Colonic mucosa (tissue), 4 donors: ENCODE measurements around the gene POC1A. TPM values are rescaled to one million over a fixed set of nuclear protein-coding genes. Genes with fewer than 3 reads are reported as not detected.

Source experiments
- DNase-seq: peaks from one replicate; pipeline ENCODE4 v3.0.0-alpha.2; 2020
- H3K27ac ChIP-seq: fragments of 200-600 bp; one replicate; pipeline ENCODE4 v1.8.0; 2021
- H3K27me3 ChIP-seq: fragments of 200-600 bp; one replicate; pipeline ENCODE4 v1.8.0; 2021
- H3K36me3 ChIP-seq: fragments of 200-600 bp; one replicate; pipeline ENCODE4 v1.8.0; 2021
- H3K4me1 ChIP-seq: fragments of 200-600 bp; one replicate; pipeline ENCODE4 v1.8.0; 2021; ENCODE audit warnings: mild to moderate bottlenecking
- H3K4me3 ChIP-seq: fragments of 200-600 bp; one replicate; pipeline ENCODE4 v1.8.0; 2021
- H3K9ac ChIP-seq, 2 donors: one replicate each; pipeline ENCODE4 v1.7.0; 2013; ENCODE audit warnings: control low read depth in 2 of 2, low read depth in 2 of 2, low read length in 2 of 2
- H3K9me3 ChIP-seq: fragments of 200-600 bp; one replicate; pipeline ENCODE4 v1.8.0; 2021
- intact Hi-C: fragments of 100-400 bp; cut with DNase I; formaldehyde crosslinking; loops from one replicate; pipeline ENCODE4 v1.14.1; 2022
- total RNA-seq, 2 donors: library from RNA; stranded (reverse); fragmentation: NEBNext Ultra II Directional in 1 of 2; extraction: Animal tissue kit (Norgen Biotek cat#: 25700) in 1 of 2; gene quantifications; one replicate each; pipeline ENCODE4 v1.2.1, GENCODE V29; 2021
- TF ChIP-seq, protein P1 (sequence below): fragments of 200-600 bp; IDR thresholded peaks from one replicate; pipeline ENCODE4 v1.8.0; 2022; ENCODE audit warnings: antibody characterized with exemption, mild to moderate bottlenecking
- donor health status: healthy.
- donor health status: DM: no; HTN: no; CAD: no.
- donor health status: DM: no; HTN: no; CAD: no.

Gene POC1A
- total RNA-seq, 2 donors from 2014 or later: 7.6 to 33.7 TPM

DNA sequence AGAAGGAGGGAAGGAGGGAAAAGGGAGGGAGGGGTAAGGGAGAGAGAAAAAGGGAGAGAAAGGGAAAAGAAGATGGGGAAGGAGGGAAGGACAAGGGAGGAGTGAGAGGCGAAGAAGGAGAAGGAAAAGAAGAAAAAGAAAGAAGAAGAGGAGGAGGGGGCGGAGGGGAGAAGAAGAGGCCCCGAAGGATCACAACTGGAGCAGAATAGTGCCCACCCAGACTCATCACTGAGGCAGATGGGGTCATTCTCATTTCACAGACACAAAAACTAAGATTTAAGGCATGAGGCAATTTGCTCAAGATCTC, 41.0 kb upstream of the POC1A start:
- intact Hi-C loops: no loop called here
- DNase-seq: no peak
- Histone ChIP-seq H3K9ac (no peak overlapping the region), H3K27ac (peak overlapping the region; percentile 84), H3K36me3 (no peaks in the 10 kb centered on the region), H3K9me3 (no peaks in the 10 kb centered on the region), H3K4me3 (no peak overlapping the region), H3K27me3 (no peaks in the 10 kb centered on the region), H3K4me1 (peaks cover 19% of the 10 kb centered on the region)
- TF ChIP-seq, protein P1, sequence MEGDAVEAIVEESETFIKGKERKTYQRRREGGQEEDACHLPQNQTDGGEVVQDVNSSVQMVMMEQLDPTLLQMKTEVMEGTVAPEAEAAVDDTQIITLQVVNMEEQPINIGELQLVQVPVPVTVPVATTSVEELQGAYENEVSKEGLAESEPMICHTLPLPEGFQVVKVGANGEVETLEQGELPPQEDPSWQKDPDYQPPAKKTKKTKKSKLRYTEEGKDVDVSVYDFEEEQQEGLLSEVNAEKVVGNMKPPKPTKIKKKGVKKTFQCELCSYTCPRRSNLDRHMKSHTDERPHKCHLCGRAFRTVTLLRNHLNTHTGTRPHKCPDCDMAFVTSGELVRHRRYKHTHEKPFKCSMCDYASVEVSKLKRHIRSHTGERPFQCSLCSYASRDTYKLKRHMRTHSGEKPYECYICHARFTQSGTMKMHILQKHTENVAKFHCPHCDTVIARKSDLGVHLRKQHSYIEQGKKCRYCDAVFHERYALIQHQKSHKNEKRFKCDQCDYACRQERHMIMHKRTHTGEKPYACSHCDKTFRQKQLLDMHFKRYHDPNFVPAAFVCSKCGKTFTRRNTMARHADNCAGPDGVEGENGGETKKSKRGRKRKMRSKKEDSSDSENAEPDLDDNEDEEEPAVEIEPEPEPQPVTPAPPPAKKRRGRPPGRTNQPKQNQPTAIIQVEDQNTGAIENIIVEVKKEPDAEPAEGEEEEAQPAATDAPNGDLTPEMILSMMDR: no peak

DNA sequence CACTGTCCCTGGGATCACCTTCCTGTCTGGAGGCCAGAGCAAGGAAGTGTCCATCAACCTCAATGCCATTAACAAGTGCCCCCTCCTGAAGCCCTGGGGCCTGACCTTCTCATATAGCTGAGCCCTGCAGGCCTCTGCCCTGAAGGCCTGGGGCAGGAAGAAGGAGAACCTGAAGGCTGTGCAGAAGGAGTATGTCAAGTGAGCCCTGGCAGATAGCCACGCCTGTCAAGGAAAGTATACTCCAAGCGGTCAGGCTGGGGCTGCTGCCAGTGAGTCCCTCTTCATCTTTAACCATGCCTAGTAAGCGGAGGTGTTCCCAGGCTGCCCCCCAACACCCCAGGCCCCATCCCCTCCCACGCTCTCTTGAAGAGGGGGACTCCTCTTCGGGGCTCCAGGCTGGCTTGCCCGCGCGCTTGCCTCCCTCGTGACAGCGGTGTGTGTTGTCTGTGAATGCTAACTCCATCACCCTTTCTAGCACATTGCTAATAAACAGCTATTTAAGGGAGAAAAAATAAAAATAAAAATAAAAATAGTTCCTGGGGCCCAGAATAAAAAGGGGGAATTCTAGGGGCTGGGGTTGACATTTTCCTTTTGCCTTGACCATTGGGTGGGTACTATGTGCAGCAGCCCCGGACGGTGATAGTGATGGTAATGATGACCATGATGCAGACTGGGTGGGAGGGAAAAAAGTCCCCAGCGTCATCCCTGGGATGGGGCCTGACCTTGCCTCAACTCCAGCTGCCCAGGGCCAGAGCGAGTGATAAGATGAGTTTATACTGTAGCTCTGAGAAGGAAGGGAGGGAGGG, 40.5 kb upstream of the POC1A start:
- Histone ChIP-seq H3K27ac (peak overlapping the region; percentile 84), H3K9me3 (no peaks in the 10 kb centered on the region), H3K4me1 (peaks cover 19% of the 10 kb centered on the region), H3K4me3 (no peak overlapping the region), H3K36me3 (no peaks in the 10 kb centered on the region), H3K9ac (no peak overlapping the region), H3K27me3 (no peaks in the 10 kb centered on the region)
- peak; percentile 64 for DNase-seq
- intact Hi-C loops: loop anchor here (5.0 kb wide), 1 partner anchor 37 kb away; no protein-coding TSS in a partner anchor
- TF ChIP-seq, protein P1: no peak

DNA sequence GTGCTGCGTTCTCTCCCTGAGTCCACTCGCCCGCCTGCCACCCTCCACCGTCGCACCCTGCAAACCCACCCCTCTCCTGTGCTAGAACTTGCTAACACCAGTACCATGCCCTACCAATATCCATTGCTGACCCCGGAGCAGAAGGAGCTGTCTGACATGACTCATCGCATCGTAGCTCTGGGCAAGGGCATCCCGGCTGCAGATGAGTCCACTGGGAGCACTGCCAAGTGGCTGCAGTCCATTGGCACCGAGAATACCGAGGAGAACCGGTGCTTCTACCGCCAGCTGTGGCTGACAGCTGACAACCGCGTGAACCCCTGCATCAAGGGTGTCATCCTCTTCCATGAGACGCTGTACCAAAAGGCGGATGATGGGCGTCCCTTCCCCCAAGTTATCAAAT, 38.8 kb upstream of the POC1A start:
- TF ChIP-seq, protein P1: no peak
- Histone ChIP-seq H3K36me3 (no peaks in the 10 kb centered on the region), H3K27ac (no peak overlapping the region), H3K4me3 (no peak overlapping the region), H3K9ac (no peak overlapping the region), H3K9me3 (no peaks in the 10 kb centered on the region), H3K4me1 (peaks cover 16% of the 10 kb centered on the region), H3K27me3 (no peaks in the 10 kb centered on the region)
- no peak for DNase-seq
- intact Hi-C loops: loop anchor here (5.0 kb wide), 1 partner anchor 36 kb away; no protein-coding TSS in a partner anchor

DNA sequence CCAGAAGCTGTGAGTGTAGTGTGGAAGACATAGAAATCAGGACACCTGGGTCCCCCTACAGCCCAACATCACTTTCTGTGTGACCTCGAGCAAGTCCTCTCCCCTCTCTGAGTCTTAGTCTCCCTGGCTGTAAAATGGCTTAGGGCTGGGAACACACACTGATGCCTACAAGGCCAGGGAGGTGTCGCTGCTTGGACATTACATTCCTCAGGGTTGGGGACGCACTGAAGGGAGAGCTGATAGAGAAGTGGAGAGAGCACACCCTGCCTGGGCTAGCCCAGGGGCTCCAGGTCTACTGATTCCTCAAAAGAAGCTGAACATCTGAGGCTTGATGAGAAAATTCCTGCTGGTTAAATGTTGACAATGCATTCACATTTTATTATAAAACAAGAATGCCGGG, 37.4 kb upstream of the POC1A start:
- Histone ChIP-seq H3K27ac (no peak overlapping the region), H3K4me1 (peaks cover 6% of the 10 kb centered on the region)
- DNase-seq: no peak

DNA sequence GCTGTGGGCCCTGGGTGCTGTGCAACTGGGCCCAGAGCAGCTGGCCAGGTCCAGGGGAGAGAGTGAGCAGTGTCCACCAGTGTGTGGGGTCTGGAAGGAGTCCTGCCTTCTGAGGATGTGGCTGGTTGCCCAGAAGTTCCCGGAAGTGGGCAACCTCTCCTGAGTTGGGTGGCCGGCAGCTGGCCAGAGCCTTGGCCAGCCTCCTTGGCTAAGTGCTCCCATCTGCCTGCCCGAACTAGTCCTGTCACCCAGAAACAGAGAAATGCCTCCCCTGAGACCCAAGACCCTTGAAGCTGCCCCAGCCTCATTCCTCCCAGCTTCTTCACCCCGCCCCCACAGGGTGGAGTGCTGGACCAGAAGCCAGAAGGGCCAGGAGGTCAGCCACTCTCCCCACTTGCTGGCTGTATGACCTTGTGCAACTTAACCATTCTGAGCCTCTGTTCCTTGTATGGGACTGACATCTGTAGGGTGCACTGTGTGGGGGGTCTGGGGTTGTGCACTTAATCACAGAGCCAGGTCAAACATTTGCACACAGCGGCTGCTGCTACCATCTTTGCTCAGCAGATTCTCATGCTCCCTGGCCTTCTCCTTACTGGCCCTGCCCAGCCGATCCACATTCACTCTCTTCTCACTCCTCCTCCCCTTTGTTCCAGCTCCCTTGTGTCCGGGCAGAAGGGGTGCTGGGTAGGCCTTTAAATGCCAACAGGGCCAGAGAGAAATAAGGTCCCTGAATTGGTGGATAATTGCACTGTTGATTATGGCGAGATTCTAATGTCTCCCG, 36.3 kb upstream of the POC1A start:
- H3K9me3 ChIP-seq: no peaks in the 10 kb centered on the region
- no peaks in the 10 kb centered on the region for H3K36me3 ChIP-seq
- H3K27me3 ChIP-seq: no peaks in the 10 kb centered on the region
- H3K4me1 ChIP-seq: no peaks in the 10 kb centered on the region
- H3K27ac ChIP-seq: peak overlapping the region; percentile 51
- intact Hi-C loops: loop anchor here (5.0 kb wide), 1 partner anchor 33 kb away; no protein-coding TSS in a partner anchor
- TF ChIP-seq, protein P1: no peak
- DNase-seq: peak; percentile 40
- peak overlapping the region in 1 of 2 donors; percentile 12 for H3K9ac ChIP-seq
- H3K4me3 ChIP-seq: no peak overlapping the region

More for the DNA sequence above, 37.4 kb upstream of the POC1A start:
- TF ChIP-seq, protein P1: no peak
- no peak overlapping the region for H3K9ac ChIP-seq
- H3K27me3 ChIP-seq: no peaks in the 10 kb centered on the region
- no peaks in the 10 kb centered on the region for H3K36me3 ChIP-seq
- no peak overlapping the region for H3K4me3 ChIP-seq
- intact Hi-C loops: loop anchor here (5.0 kb wide), 1 partner anchor 34 kb away; no protein-coding TSS in a partner anchor
- no peaks in the 10 kb centered on the region for H3K9me3 ChIP-seq
